HG02623 (cell line): ENCODE results near the gene CYTH1.

Experiments
- ATAC-seq: cut with Tn5 transposase; IDR thresholded peaks from one replicate; pipeline ENCODE4 v1.9.1; 2021; ENCODE audit warnings: moderate library complexity; ENCODE audit not compliant: unreplicated experiment

CYTH1 gene

GRCh38 chr17:78624324-78625151, 157.5 kb downstream of the CYTH1 start:
- no peak for ATAC-seq
